HL-60 (cell line): ENCODE data around the gene PPP1R12C.

ENCODE experiments used
- CTCF ChIP-seq: IDR thresholded peaks from one replicate; pipeline ENCODE4 v1.5.1; 2011; ENCODE audit warnings: low read length, control low read depth, inconsistent platforms; ENCODE audit not compliant: insufficient read depth
- GABPA ChIP-seq: IDR thresholded peaks from 2 replicates; pipeline ENCODE4 v1.6.1; 2012; ENCODE audit warnings: low read depth

DNA sequence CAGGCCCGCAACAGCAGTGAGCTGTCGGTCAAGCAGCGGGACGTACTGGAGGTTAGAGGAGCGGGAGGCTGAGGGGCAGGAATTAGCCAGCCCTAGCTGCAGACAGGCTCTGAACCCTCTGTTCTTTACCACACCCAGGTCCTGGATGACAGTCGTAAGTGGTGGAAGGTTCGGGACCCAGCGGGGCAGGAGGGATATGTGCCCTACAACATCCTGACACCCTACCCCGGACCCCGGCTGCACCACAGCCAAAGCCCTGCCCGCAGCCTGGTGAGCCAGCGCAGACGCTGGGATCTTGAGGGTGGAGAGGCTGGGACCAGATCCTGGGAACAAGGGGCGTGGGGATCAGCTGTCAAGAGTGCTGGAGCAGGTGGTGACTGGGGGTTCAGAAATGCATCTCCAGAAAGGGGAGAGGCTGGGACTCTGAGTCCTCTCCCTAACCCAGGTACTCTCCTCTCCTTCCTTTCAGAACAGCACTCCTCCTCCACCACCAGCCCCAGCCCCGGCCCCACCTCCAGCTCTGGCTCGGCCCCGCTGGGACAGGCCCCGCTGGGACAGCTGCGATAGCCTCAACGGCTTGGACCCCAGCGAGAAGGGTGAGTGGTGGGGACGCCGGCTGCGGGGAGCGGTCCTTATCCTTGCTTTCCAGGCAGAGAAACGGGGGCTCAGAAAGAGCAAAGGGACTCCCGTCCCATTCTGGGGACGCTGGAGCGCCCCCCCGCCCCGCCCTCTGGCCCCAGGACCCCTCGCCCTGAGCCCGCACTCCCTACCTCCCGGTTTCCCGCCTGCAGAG lies 31.3 kb downstream of the PPP1R12C start:
- no peak for TF ChIP-seq CTCF
- no peak for TF ChIP-seq GABPA
